Measurements from ENCODE around the gene LBP.
"Not testable (repeated sequence)": the region's sequence is repeated elsewhere in the genome, so short reads cannot be mapped to it uniquely, and the experiment has no call there.

Gene LBP

GRCh38 chr20:38405132-38405531 lies 58.9 kb downstream of the LBP start:
- ChIA-PET CTCF (interaction anchor here (0.9 kb wide), 1 partner anchor 67 kb away, joined by 6 read pairs; no protein-coding TSS in a partner anchor), POLR2A (ENCODE audit: low non-redundant PET) (no interaction called here)
- TF ChIP-seq, protein P1, sequence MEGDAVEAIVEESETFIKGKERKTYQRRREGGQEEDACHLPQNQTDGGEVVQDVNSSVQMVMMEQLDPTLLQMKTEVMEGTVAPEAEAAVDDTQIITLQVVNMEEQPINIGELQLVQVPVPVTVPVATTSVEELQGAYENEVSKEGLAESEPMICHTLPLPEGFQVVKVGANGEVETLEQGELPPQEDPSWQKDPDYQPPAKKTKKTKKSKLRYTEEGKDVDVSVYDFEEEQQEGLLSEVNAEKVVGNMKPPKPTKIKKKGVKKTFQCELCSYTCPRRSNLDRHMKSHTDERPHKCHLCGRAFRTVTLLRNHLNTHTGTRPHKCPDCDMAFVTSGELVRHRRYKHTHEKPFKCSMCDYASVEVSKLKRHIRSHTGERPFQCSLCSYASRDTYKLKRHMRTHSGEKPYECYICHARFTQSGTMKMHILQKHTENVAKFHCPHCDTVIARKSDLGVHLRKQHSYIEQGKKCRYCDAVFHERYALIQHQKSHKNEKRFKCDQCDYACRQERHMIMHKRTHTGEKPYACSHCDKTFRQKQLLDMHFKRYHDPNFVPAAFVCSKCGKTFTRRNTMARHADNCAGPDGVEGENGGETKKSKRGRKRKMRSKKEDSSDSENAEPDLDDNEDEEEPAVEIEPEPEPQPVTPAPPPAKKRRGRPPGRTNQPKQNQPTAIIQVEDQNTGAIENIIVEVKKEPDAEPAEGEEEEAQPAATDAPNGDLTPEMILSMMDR (conservative IDR thresholded peaks at IDR 0.05; ENCODE audit: low read depth) = no peak
- no peak overlapping the region for H3K27ac ChIP-seq
- no peak for DNase-seq (ENCODE audit: low spot score)

DNA sequence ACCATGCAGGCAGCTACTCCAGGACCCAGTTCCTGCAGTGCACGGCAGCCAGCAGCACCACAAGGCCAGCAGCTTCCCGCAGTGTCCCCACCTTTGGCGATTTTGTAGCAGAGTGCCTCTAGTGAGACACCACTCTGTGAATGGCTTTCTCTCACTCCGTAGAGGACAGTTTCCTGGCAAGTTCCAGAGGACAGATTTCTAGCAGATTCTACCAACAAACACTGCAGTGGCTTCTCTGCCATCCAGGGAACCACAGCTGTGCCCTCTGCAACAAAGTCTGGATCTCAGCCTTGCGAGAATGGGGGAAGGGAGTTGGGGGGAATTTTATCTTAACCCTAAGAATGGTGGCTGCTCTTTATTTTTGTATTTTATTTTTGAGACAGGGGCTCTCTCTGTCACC lies 60.2 kb downstream of the LBP start:
- ChIA-PET CTCF (interaction anchor here (3.0 kb wide), 1 partner anchor 69 kb away, joined by 73 read pairs; no protein-coding TSS in a partner anchor), POLR2A (ENCODE audit: low non-redundant PET) (interaction anchor here (0.7 kb wide), 1 partner anchor 175 kb away, joined by 3 read pairs; no protein-coding TSS in a partner anchor)
- no peak for DNase-seq (ENCODE audit: low spot score)
- TF ChIP-seq, protein P1 (conservative IDR thresholded peaks at IDR 0.05; ENCODE audit: low read depth) = no peak
- no peak overlapping the region for H3K27ac ChIP-seq

- no peak for DNase-seq (ENCODE audit: low spot score)
- POLR2A ChIA-PET (ENCODE audit: low non-redundant PET) = no interaction called here
- H3K27ac ChIP-seq = no peak overlapping the region
- TF ChIP-seq, protein P1 (conservative IDR thresholded peaks at IDR 0.05; ENCODE audit: low read depth) = no peak
- CTCF ChIA-PET = interaction anchor here (0.7 to 3.0 kb wide), 4 partner anchors 18 to 319 kb away, joined by 3 to 73 read pairs (median 9); no protein-coding TSS in a partner anchor
Observed at GRCh38 chr20:38407321-38407720, 61.0 kb downstream of the LBP start.

- CTCF ChIA-PET = interaction anchor here (0.5 to 3.0 kb wide), 31 partner anchors 8 to 750 kb away, joined by 3 to 73 read pairs (median 4); no protein-coding TSS in a partner anchor
Observed at GRCh38 chr20:38407822-38408221, 61.5 kb downstream of the LBP start.

GRCh38 chr20:38412877-38413577 lies 66.7 kb downstream of the LBP start:
- no peak for DNase-seq (ENCODE audit: low spot score)
- TF ChIP-seq, protein P1 (conservative IDR thresholded peaks at IDR 0.05; ENCODE audit: low read depth) = no peak
- ChIA-PET CTCF (interaction anchor here (0.7 to 2.7 kb wide), 2 partner anchors 75 to 401 kb away, joined by 4 to 12 read pairs; no protein-coding TSS in a partner anchor), POLR2A (ENCODE audit: low non-redundant PET) (no interaction called here)
- H3K27ac ChIP-seq = 0 out of 2 replicates have a peak overlapping the region, but pooled peaks have one; percentile 1

More at GRCh38 chr20:38407822-38408221, 61.5 kb downstream of the LBP start:
- H3K27ac ChIP-seq; DNase-seq (ENCODE audit: low spot score); POLR2A ChIA-PET (ENCODE audit: low non-redundant PET): not testable (repeated sequence)

DNA sequence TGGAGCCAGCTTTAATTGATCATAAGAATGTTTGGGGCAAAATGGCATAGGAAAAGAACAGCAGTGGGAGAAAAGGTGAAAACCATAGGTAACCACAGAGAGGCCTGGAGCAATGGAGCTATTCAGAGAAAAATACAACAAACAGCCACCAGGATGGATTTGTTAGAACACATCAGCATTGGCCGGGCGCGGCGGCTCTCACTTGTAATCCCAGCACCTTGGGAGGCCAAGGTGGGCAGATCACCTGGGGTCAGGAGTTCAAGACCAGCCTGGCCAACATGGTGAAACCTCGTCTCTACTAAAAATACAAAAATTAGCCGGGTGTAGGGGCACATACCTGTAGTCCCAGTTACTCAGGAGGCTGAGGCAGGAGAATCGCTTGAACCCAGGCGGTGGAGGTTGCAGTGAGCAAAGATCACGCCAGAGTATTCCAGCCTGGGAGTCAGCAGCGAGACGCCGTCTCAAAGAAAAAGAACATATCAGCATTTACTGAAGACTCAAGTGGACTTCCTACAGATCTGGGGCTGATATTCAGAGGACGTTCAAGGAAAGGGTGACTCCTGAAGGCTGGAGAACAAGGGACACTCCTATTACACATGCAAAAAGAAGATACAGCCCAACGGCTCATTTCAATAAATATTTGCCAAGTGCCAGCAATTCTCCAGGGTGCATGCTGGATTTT lies 68.6 kb downstream of the LBP start:
- ChIA-PET CTCF (interaction anchor here (0.6 to 0.8 kb wide), 3 partner anchors 33 to 851 kb away, joined by 3 read pairs; no protein-coding TSS in a partner anchor), POLR2A (ENCODE audit: low non-redundant PET) (no interaction called here)

More for the DNA sequence above, 68.6 kb downstream of the LBP start:
- no peak overlapping the region; the same call in 1 of the 2 replicates for H3K27ac ChIP-seq
- TF ChIP-seq, protein P1 (conservative IDR thresholded peaks at IDR 0.05; ENCODE audit: low read depth) = no peak
- DNase-seq (ENCODE audit: low spot score) = no peak
